Neural cell (in vitro differentiated cells): Measurements from ENCODE around the gene RORC.

Experiments
- EP300 ChIP-seq: fragments of 450-650 bp; conservative IDR thresholded peaks from 2 replicates; pipeline ENCODE4 v1.6.1; 2014; ENCODE audit warnings: antibody characterized with exemption, mild to moderate bottlenecking, moderate library complexity; ENCODE audit not compliant: poor library complexity, severe bottlenecking
- EZH2 ChIP-seq: fragments of 200-600, 300-800 bp; shearing (Covaris generic), sonication (generic); IDR thresholded peaks from 2 replicates; pipeline ENCODE4 v1.6.1; 2014; ENCODE audit warnings: antibody characterized with exemption, low read length, borderline replicate concordance, mild to moderate bottlenecking; ENCODE audit not compliant: insufficient read depth, poor library complexity, severe bottlenecking
- POLR2AphosphoS5 ChIP-seq: IDR thresholded peaks from 2 replicates; pipeline ENCODE4 v1.6.1; 2012
- RAD21 ChIP-seq: fragments of 450-650 bp; conservative IDR thresholded peaks from 2 replicates; pipeline ENCODE4 v1.6.1; 2014; ENCODE audit warnings: antibody characterized with exemption, mild to moderate bottlenecking, moderate library complexity
- TF ChIP-seq, protein P1 (sequence below): fragments of 450-650 bp; IDR thresholded peaks from 2 replicates; pipeline ENCODE4 v1.5.1; 2014; ENCODE audit warnings: antibody characterized with exemption, mild to moderate bottlenecking, moderate library complexity; ENCODE audit not compliant: poor library complexity, severe bottlenecking
- TF ChIP-seq, protein P2 (sequence below): IDR thresholded peaks from 2 replicates; pipeline ENCODE4 v1.6.1; 2012; ENCODE audit warnings: borderline replicate concordance

DNA sequence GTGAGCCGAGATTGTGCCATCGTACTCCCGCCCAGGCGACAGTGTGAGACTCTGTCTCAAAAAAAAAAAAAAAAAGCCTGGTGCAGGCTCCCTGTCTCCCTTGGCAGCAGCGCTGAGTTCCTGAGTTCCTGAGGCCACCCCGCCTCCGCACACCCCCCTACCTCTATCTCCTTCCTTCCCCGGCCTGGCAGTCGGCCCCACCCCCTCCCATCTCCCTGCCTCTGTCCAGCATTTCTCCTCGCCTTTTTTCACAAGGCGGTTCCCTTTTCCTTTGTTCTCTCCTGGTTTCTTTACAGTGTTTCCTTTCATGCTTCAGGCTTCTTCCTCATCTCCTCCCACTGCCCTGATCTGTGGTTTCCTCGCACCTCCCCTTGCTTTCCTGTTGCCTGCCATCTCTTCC is 2.7 kb downstream of the RORC start:
- TF ChIP-seq, protein P1, sequence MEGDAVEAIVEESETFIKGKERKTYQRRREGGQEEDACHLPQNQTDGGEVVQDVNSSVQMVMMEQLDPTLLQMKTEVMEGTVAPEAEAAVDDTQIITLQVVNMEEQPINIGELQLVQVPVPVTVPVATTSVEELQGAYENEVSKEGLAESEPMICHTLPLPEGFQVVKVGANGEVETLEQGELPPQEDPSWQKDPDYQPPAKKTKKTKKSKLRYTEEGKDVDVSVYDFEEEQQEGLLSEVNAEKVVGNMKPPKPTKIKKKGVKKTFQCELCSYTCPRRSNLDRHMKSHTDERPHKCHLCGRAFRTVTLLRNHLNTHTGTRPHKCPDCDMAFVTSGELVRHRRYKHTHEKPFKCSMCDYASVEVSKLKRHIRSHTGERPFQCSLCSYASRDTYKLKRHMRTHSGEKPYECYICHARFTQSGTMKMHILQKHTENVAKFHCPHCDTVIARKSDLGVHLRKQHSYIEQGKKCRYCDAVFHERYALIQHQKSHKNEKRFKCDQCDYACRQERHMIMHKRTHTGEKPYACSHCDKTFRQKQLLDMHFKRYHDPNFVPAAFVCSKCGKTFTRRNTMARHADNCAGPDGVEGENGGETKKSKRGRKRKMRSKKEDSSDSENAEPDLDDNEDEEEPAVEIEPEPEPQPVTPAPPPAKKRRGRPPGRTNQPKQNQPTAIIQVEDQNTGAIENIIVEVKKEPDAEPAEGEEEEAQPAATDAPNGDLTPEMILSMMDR = no peak
- TF ChIP-seq RAD21 = no peak
- no peak for TF ChIP-seq EP300
- no peak for TF ChIP-seq EZH2
- TF ChIP-seq, protein P2, sequence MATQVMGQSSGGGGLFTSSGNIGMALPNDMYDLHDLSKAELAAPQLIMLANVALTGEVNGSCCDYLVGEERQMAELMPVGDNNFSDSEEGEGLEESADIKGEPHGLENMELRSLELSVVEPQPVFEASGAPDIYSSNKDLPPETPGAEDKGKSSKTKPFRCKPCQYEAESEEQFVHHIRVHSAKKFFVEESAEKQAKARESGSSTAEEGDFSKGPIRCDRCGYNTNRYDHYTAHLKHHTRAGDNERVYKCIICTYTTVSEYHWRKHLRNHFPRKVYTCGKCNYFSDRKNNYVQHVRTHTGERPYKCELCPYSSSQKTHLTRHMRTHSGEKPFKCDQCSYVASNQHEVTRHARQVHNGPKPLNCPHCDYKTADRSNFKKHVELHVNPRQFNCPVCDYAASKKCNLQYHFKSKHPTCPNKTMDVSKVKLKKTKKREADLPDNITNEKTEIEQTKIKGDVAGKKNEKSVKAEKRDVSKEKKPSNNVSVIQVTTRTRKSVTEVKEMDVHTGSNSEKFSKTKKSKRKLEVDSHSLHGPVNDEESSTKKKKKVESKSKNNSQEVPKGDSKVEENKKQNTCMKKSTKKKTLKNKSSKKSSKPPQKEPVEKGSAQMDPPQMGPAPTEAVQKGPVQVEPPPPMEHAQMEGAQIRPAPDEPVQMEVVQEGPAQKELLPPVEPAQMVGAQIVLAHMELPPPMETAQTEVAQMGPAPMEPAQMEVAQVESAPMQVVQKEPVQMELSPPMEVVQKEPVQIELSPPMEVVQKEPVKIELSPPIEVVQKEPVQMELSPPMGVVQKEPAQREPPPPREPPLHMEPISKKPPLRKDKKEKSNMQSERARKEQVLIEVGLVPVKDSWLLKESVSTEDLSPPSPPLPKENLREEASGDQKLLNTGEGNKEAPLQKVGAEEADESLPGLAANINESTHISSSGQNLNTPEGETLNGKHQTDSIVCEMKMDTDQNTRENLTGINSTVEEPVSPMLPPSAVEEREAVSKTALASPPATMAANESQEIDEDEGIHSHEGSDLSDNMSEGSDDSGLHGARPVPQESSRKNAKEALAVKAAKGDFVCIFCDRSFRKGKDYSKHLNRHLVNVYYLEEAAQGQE = no peak
- TF ChIP-seq POLR2AphosphoS5 = no peak
